RWPE1 (cell line): Measurements from ENCODE around the gene FAIM.
A peak's percentile ranks its signal among the peaks of the same experiment; 100 is the strongest.
"Not testable (repeated sequence)": the region's sequence is repeated elsewhere in the genome, so short reads cannot be mapped to it uniquely, and the experiment has no call there.

Experiments used
- CTCF ChIA-PET: fragments of 350-600 bp; sonication (Branson Sonifier 250); formaldehyde crosslinking; extraction: SDS; loops from one replicate; lab custom pipeline; 2021; lab: Yijun Ruan, JAX
- POLR2A ChIA-PET: fragments of 400-600 bp; formaldehyde crosslinking; extraction: SDS; loops from one replicate; lab custom pipeline; 2020; ENCODE audit warnings: antibody characterized with exemption; ENCODE audit not compliant: low non-redundant PET; lab: Yijun Ruan, JAX
- DNase-seq: peaks from one replicate; pipeline ENCODE4 v3.0.0; 2012; ENCODE audit warnings: low spot score
- H3K27ac ChIP-seq: fragments of 450-650 bp; 2 replicates; pipeline ENCODE4 v1.5.1; 2017
- CTCF ChIP-seq: fragments of 450-650 bp; conservative IDR thresholded peaks from 2 replicates; pipeline ENCODE4 v1.5.1; 2017; ENCODE audit warnings: low read depth, mild to moderate bottlenecking

The FAIM gene

GRCh38 chr3:138593488-138594149, 15.0 kb upstream of the FAIM start:
- CTCF ChIA-PET: interaction anchor here (0.5 to 2.5 kb wide), 10 partner anchors 10 to 1140 kb away, joined by 3 to 18 read pairs (median 3); no protein-coding TSS in a partner anchor
- POLR2A ChIA-PET: interaction anchor here (0.5 to 2.1 kb wide), 3 partner anchors 327 to 343 kb away, joined by 3 to 5 read pairs (median 3); no protein-coding TSS in a partner anchor
- H3K27ac ChIP-seq: peak overlapping the region; percentile 90
- DNase-seq: peak; percentile 39
- no peak for TF ChIP-seq CTCF

- POLR2A ChIA-PET: interaction anchor here (0.5 to 2.1 kb wide), 4 partner anchors 32 to 342 kb away, joined by 3 to 5 read pairs (median 3); no protein-coding TSS in a partner anchor
- CTCF ChIA-PET: interaction anchor here (0.6 to 2.5 kb wide), 12 partner anchors 9 to 1141 kb away, joined by 3 to 18 read pairs (median 4); no protein-coding TSS in a partner anchor
- peak within 1 kb of the TSS; percentile 90 for H3K27ac ChIP-seq
- peak; percentile 91 for DNase-seq
- TF ChIP-seq CTCF: peak; percentile 83
These were observed 14.2 kb upstream of the FAIM start, which contains the start of gene CEP70 for GRCh38 chr3:138594150-138594934. Gene CEP70, minus strand, starts transcription at chr3:138594260. Its CDS starts 21,333 bp downstream, at chr3:138572927.

- ChIA-PET POLR2A (interaction anchor here (0.6 kb wide), 1 partner anchor 31 kb away, joined by 3 read pairs; no protein-coding TSS in a partner anchor), CTCF (interaction anchor here (0.6 to 2.5 kb wide), 10 partner anchors 8 to 1902 kb away, joined by 3 to 18 read pairs (median 5); no protein-coding TSS in a partner anchor)
- peak; percentile 58 for TF ChIP-seq CTCF
- DNase-seq: no peak
- H3K27ac ChIP-seq: peak overlapping the region; percentile 90
These were observed 13.5 kb upstream of the FAIM start for GRCh38 chr3:138594935-138595610.

GRCh38 chr3:138597186-138597976, 11.2 kb upstream of the FAIM start:
- H3K27ac ChIP-seq, CTCF ChIA-PET, POLR2A ChIA-PET, DNase-seq: not testable (repeated sequence)

GRCh38 chr3:138598534-138598933, 10.0 kb upstream of the FAIM start:
- ChIA-PET POLR2A (no interaction called here), CTCF (interaction anchor here (1.2 kb wide), 1 partner anchor 337 kb away, joined by 5 read pairs; no protein-coding TSS in a partner anchor)
- H3K27ac ChIP-seq: no peak overlapping the region
- no peak for DNase-seq
- TF ChIP-seq CTCF: no peak

- TF ChIP-seq CTCF: no peak
- CTCF ChIA-PET: interaction anchor here (0.6 to 1.0 kb wide), 3 partner anchors 323 to 532 kb away, joined by 3 to 5 read pairs (median 5); no protein-coding TSS in a partner anchor
- POLR2A ChIA-PET: no interaction called here
- H3K27ac ChIP-seq: no peak overlapping the region
- no peak for DNase-seq
These were observed 8.3 kb upstream of the FAIM start for GRCh38 chr3:138600100-138600745.

GRCh38 chr3:138601661-138602060, 6.9 kb upstream of the FAIM start:
- CTCF ChIA-PET, H3K27ac ChIP-seq, DNase-seq, POLR2A ChIA-PET: not testable (repeated sequence)

GRCh38 chr3:138604106-138604595, 4.4 kb upstream of the FAIM start:
- DNase-seq, H3K27ac ChIP-seq, POLR2A ChIA-PET: not testable (repeated sequence)
- CTCF ChIA-PET: interaction anchor here (1.3 kb wide), 1 partner anchor 10 kb away, joined by 5 read pairs; the partner anchor contains the start of gene CEP70
